GM12878 (cell line): Measurements from ENCODE around the gene KCNQ1. TPM values are rescaled to one million over a fixed set of nuclear protein-coding genes. Genes with fewer than 3 reads are reported as not detected.

Source experiments
- ATAC-seq: fragments of 200-7000 bp; cut with Tn5 transposase; 3 replicates; pipeline ENCODE4 v1.9.1; 2020; ENCODE audit warnings: mild to moderate bottlenecking, moderate library complexity
- BruUV-seq: library from RNA; stranded (reverse); fragments of 400-500 nt; replicated peaks from 2 replicates; lab custom pipeline; 2021; lab: Mats Ljungman, UMichigan
- CTCF ChIA-PET: fragments of 300-600 bp; sonication (Branson Sonifier 250); formaldehyde crosslinking; extraction: SDS; loops from one replicate; lab custom pipeline; 2021; ENCODE audit warnings: inconsistent platforms; lab: Yijun Ruan, JAX
- POLR2A ChIA-PET: fragments of 350-600 bp; formaldehyde crosslinking; extraction: SDS; loops from one replicate; lab custom pipeline; 2021; ENCODE audit warnings: inconsistent platforms; lab: Charles Lee
- RAD21 ChIA-PET: fragments of 300-600 bp; sonication (Branson Sonifier 250); formaldehyde crosslinking; loops from one replicate; lab custom pipeline; 2023; ENCODE audit warnings: antibody characterized with exemption; ENCODE audit not compliant: unreplicated experiment; lab: Charles Lee
- SMC1A ChIA-PET: fragments of 300-600 bp; sonication (Branson Sonifier 250); formaldehyde crosslinking; loops from one replicate; lab custom pipeline; 2023; ENCODE audit not compliant: unreplicated experiment, uncharacterized antibody; lab: Charles Lee
- DNase-seq: peaks from one replicate; pipeline ENCODE4 v3.0.0-alpha.2; 2011; ENCODE audit warnings: low read depth, low spot score
- FAIRE-seq: peaks from 3 replicates; lab custom pipeline; 2011; peaks lifted over from hg19 to GRCh38; lab: Jason Lieb, UNC
- H2AFZ ChIP-seq: 2 replicates; pipeline ENCODE4 v1.6.0; 2011; ENCODE audit warnings: low read depth, low read length, control low read depth; ENCODE audit not compliant: control insufficient read depth
- H3K27ac ChIP-seq: 2 replicates; pipeline ENCODE4 v1.5.1; 2011; ENCODE audit warnings: control low read depth; ENCODE audit not compliant: control insufficient read depth, insufficient read depth
- H3K27me3 ChIP-seq, 2 experiments: replicated peaks in 1 of 2; 2 replicates each; pipeline versions ENCODE4 v1.6.0 to v1.6.1; 2011; ENCODE audit warnings: low read length in 1 of 2; ENCODE audit not compliant: control insufficient read depth in 2 of 2, insufficient read depth in 2 of 2
- H3K36me3 ChIP-seq, 2 experiments: 2 replicates each; pipeline ENCODE4 v1.5.1; 2011; ENCODE audit warnings: low read length in 1 of 2; ENCODE audit not compliant: control insufficient read depth in 2 of 2, insufficient read depth in 2 of 2
- H3K4me1 ChIP-seq: 2 replicates; pipeline ENCODE4 v1.6.1; 2011; ENCODE audit warnings: mild to moderate bottlenecking, low read length, moderate library complexity, mixed read lengths; ENCODE audit not compliant: control insufficient read depth, insufficient read depth
- H3K4me2 ChIP-seq: 2 replicates; pipeline ENCODE4 v1.6.0; 2011; ENCODE audit warnings: control low read depth; ENCODE audit not compliant: control insufficient read depth, insufficient read depth
- H3K4me3 ChIP-seq: fragments of 200-600 bp; sonication (generic); 2 replicates; pipeline ENCODE4 v1.5.1; 2016
- H3K79me2 ChIP-seq: 2 replicates; pipeline ENCODE4 v1.6.0; 2011; ENCODE audit warnings: low read length; ENCODE audit not compliant: control insufficient read depth, insufficient read depth
- H3K9ac ChIP-seq: 2 replicates; pipeline ENCODE4 v1.8.0; 2011; ENCODE audit warnings: low read length, control low read depth, mixed read lengths; ENCODE audit not compliant: control insufficient read depth, insufficient read depth
- H3K9me3 ChIP-seq: replicated peaks from 3 replicates; pipeline ENCODE4 v1.5.1; 2011; ENCODE audit warnings: mild to moderate bottlenecking, low read length; ENCODE audit not compliant: control insufficient read depth, insufficient read depth
- H4K20me1 ChIP-seq: 2 replicates; pipeline ENCODE4 v1.6.0; 2011; ENCODE audit not compliant: control insufficient read depth, insufficient read depth
- BCL3 ChIP-seq: IDR thresholded peaks from 2 replicates; pipeline ENCODE4 v1.6.1; 2011; ENCODE audit warnings: borderline replicate concordance, low read depth, mild to moderate bottlenecking, moderate library complexity, low read length; ENCODE audit not compliant: insufficient read depth, poor library complexity, severe bottlenecking
- E4F1 ChIP-seq: fragments of 450-650 bp; IDR thresholded peaks from 2 replicates; pipeline ENCODE4 v1.6.1; 2018; ENCODE audit warnings: borderline replicate concordance, mild to moderate bottlenecking; ENCODE audit not compliant: partially characterized antibody
- MAX ChIP-seq: IDR thresholded peaks from 2 replicates; pipeline ENCODE4 v1.6.1; 2012; ENCODE audit warnings: low read depth, low read length, improper control_type of control experiment
- MLLT1 ChIP-seq: fragments of 450-650 bp; IDR thresholded peaks from 2 replicates; pipeline ENCODE4 v1.6.1; 2016; ENCODE audit warnings: mild to moderate bottlenecking
- NBN ChIP-seq: fragments of 450-650 bp; IDR thresholded peaks from 2 replicates; pipeline ENCODE4 v1.6.1; 2016
- NR2C2 ChIP-seq: IDR thresholded peaks from 2 replicates; pipeline ENCODE4 v1.6.1; 2011; ENCODE audit warnings: borderline replicate concordance, low read depth; ENCODE audit not compliant: control insufficient read depth, insufficient read length
- RAD21 ChIP-seq: IDR thresholded peaks from 2 replicates; pipeline ENCODE4 v1.6.1; 2011; ENCODE audit warnings: mild to moderate bottlenecking, low read depth, low read length, moderate library complexity; ENCODE audit not compliant: insufficient read depth
- TCF12 ChIP-seq: IDR thresholded peaks from 2 replicates; pipeline ENCODE4 v1.6.1; 2011; ENCODE audit warnings: low read depth, mild to moderate bottlenecking, low read length
- TCF3 ChIP-seq: IDR thresholded peaks from 2 replicates; pipeline ENCODE4 v1.6.1; 2012; ENCODE audit warnings: low read depth, mild to moderate bottlenecking, low read length, borderline replicate concordance; ENCODE audit not compliant: insufficient read depth
- TCF7 ChIP-seq: IDR thresholded peaks from 2 replicates; pipeline ENCODE4 v1.6.1; 2014; ENCODE audit warnings: antibody characterized with exemption, borderline replicate concordance
- YBX1 ChIP-seq: fragments of 450-650 bp; IDR thresholded peaks from 2 replicates; pipeline ENCODE4 v1.6.1; 2016; ENCODE audit warnings: antibody characterized with exemption
- WGBS: methylation state at CpG from one replicate; pipeline ENCODE4 v1.1.6; 2016; ENCODE audit warnings: low lambda C conversion rate; ENCODE audit not compliant: insufficient replicate concordance, insufficient coverage; ENCODE audit errors: missing lambda C conversion rate; 5-methylcytosine and 5-hydroxymethylcytosine counted together
- in situ Hi-C: fragments of 300-500 bp; cut with MboI; formaldehyde crosslinking; loops from 9 replicates; pipeline ENCODE4 v1.14.3; 2018; ENCODE audit warnings: mixed read lengths
- intact Hi-C: fragments of 100-400 bp; cut with micrococcal nuclease; formaldehyde crosslinking; loops from one replicate; pipeline ENCODE4 v1.14.2; 2022; ENCODE audit not compliant: unreplicated experiment
- polyA plus RNA-seq, 11 experiments: library from polyadenylated mRNA; depleted of rRNA in 4 of 11; unstranded in 6 of 11; stranded (reverse) in 5 of 11; fragments of >200 nt; fragmentation: Nextera tagmentation in 4 of 11; fragmentation: Illumina TruSeq in 1 of 11; extraction: Ambion mirVana in 4 of 11; extraction: Trizol in 1 of 11; gene quantifications; 1 replicate in 1 of 11; 2 replicates in 10 of 11; pipeline versions ENCODE4 v1.2.1 to v1.2.3, GENCODE V29; 2011 to 2016; ENCODE audit warnings: inconsistent platforms in 2 of 11, missing spikeins in 2 of 11, low read depth in 1 of 11
- total RNA-seq, 4 experiments: library from RNA; depleted of rRNA in 3 of 4; stranded (reverse); fragments of >200 nt in 3 of 4; fragmentation: Illumina TruSeq in 1 of 4; extraction: Trizol in 1 of 4; gene quantifications; 2 replicates each; pipeline versions ENCODE4 v1.2.1 to v1.2.3, GENCODE V29; 2013 to 2021
- TF ChIP-seq, protein P1 (sequence below): fragments of 450-650 bp; IDR thresholded peaks from 2 replicates; pipeline ENCODE4 v1.6.1; 2017; ENCODE audit warnings: antibody characterized with exemption, mild to moderate bottlenecking, moderate library complexity
- TF ChIP-seq, protein P2 (sequence below): IDR thresholded peaks from 2 replicates; pipeline ENCODE4 v1.6.1; 2012; ENCODE audit warnings: low read depth, low read length, improper control_type of control experiment

Gene KCNQ1
- total and polyA plus RNA-seq, 10 of the 15 experiments (the other 5 are each of a cell fraction or from before 2014, with no cell fraction given), result 0.03 to 0.15 (median 0.12) TPM; not detected in 7

- no peak overlapping the region for H3K9ac ChIP-seq
- DNase-seq (no peak), ATAC-seq (peak; percentile 92), FAIRE-seq (peak; percentile 41)
- CTCF ChIA-PET, result interaction anchor here (1.1 kb wide), 1 partner anchor 103 kb away, joined by 8 read pairs; no protein-coding TSS in a partner anchor
- H3K4me2 ChIP-seq, result no peak overlapping the region
- in situ Hi-C loops, result loop anchor here (5.0 kb wide), 2 partner anchors 104 to 449 kb away; no protein-coding TSS in a partner anchor
- no peaks in the 10 kb centered on the region for H3K79me2 ChIP-seq
- 50% methylated on average over 8 of the region's 8 CpGs for WGBS
- no peaks in the 10 kb centered on the region for H3K36me3 ChIP-seq
- POLR2A ChIA-PET, result no interaction called here
- no peak overlapping the region for H3K4me3 ChIP-seq
- no peaks in the 10 kb centered on the region for H4K20me1 ChIP-seq
- H3K4me1 ChIP-seq, result no peaks in the 10 kb centered on the region
- H3K27ac ChIP-seq, result no peak overlapping the region
- no TSS peak for BruUV-seq
- no peaks in the 10 kb centered on the region for H3K27me3 ChIP-seq
- no peak overlapping the region for H2AFZ ChIP-seq
- SMC1A ChIA-PET, result interaction anchor here (1.1 kb wide), 1 partner anchor 103 kb away, joined by 8 read pairs; no protein-coding TSS in a partner anchor
- H3K9me3 ChIP-seq, result no peaks in the 10 kb centered on the region; the same call in 2 of the 3 replicates
- intact Hi-C loops, result loop anchor here (1.0 to 10.0 kb wide), 3 partner anchors 56 to 460 kb away; no protein-coding TSS in a partner anchor
- RAD21 ChIA-PET, result interaction anchor here (0.9 to 1.7 kb wide), 3 partner anchors 100 to 105 kb away, joined by 3 to 5 read pairs (median 4); no protein-coding TSS in a partner anchor
- no peak for TF ChIP-seq BCL3
- TF ChIP-seq MLLT1, result peak; percentile 50; the same call in 1 of the 2 replicates
- TF ChIP-seq TCF12, result no peak
- TF ChIP-seq, protein P1, sequence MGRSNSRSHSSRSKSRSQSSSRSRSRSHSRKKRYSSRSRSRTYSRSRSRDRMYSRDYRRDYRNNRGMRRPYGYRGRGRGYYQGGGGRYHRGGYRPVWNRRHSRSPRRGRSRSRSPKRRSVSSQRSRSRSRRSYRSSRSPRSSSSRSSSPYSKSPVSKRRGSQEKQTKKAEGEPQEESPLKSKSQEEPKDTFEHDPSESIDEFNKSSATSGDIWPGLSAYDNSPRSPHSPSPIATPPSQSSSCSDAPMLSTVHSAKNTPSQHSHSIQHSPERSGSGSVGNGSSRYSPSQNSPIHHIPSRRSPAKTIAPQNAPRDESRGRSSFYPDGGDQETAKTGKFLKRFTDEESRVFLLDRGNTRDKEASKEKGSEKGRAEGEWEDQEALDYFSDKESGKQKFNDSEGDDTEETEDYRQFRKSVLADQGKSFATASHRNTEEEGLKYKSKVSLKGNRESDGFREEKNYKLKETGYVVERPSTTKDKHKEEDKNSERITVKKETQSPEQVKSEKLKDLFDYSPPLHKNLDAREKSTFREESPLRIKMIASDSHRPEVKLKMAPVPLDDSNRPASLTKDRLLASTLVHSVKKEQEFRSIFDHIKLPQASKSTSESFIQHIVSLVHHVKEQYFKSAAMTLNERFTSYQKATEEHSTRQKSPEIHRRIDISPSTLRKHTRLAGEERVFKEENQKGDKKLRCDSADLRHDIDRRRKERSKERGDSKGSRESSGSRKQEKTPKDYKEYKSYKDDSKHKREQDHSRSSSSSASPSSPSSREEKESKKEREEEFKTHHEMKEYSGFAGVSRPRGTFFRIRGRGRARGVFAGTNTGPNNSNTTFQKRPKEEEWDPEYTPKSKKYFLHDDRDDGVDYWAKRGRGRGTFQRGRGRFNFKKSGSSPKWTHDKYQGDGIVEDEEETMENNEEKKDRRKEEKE, result no peak
- TF ChIP-seq E4F1, result no peak
- peak; percentile 98 for TF ChIP-seq RAD21
- TF ChIP-seq NR2C2, result no peak
- peak; percentile 49; the same call in 1 of the 2 replicates for TF ChIP-seq YBX1
- TF ChIP-seq, protein P2, sequence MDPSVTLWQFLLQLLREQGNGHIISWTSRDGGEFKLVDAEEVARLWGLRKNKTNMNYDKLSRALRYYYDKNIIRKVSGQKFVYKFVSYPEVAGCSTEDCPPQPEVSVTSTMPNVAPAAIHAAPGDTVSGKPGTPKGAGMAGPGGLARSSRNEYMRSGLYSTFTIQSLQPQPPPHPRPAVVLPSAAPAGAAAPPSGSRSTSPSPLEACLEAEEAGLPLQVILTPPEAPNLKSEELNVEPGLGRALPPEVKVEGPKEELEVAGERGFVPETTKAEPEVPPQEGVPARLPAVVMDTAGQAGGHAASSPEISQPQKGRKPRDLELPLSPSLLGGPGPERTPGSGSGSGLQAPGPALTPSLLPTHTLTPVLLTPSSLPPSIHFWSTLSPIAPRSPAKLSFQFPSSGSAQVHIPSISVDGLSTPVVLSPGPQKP, result no peak
- TF ChIP-seq NBN, result peak; percentile 34; the same call in 1 of the 2 replicates
- TF ChIP-seq TCF3, result no peak
- no peak for TF ChIP-seq TCF7
- no peak for TF ChIP-seq MAX
Observed at GRCh38 chr11:2428322-2428795, 16.4 kb upstream of the KCNQ1 start.
